ENCODE measurements around the gene JUNB. TPM values are rescaled to one million over a fixed set of nuclear protein-coding genes. Genes with fewer than 3 reads are reported as not detected.

The JUNB gene
- total and polyA plus RNA-seq, 2 of the 13 experiments (the other 11 are each of a cell fraction or from before 2014, with no cell fraction given), result 7.7 to 8.2 TPM

GRCh38 chr19:12777217-12778016 lies 13.9 kb upstream of the JUNB start (continued):
- TF ChIP-seq ZBTB10 (CRISPR knock-in tag; IDR thresholded peaks at IDR 0.05; ENCODE audit: borderline replicate concordance), result no peak; the same call in 1 of the 2 replicates
- TF ChIP-seq HIC2 (CRISPR knock-in tag; IDR thresholded peaks at IDR 0.05; ENCODE audit: low read depth), result no peak
- TF ChIP-seq SMAD3 (CRISPR knock-in tag; IDR thresholded peaks at IDR 0.05), result no peak
- TF ChIP-seq DNMT3B (CRISPR knock-in tag; conservative IDR thresholded peaks at IDR 0.05), result no peak
- TF ChIP-seq ZNF441 (CRISPR knock-in tag; IDR thresholded peaks at IDR 0.05; ENCODE audit: borderline replicate concordance), result no peak
- TF ChIP-seq GLI4 (CRISPR knock-in tag; IDR thresholded peaks at IDR 0.05; ENCODE audit: borderline replicate concordance), result no peak
- no peak for TF ChIP-seq LCORL (IDR thresholded peaks at IDR 0.05)
- no peak for TF ChIP-seq LCORL (CRISPR knock-in tag; IDR thresholded peaks at IDR 0.05)
- no peak for TF ChIP-seq SP1 (IDR thresholded peaks at IDR 0.05)
- TF ChIP-seq SP1 (CRISPR knock-in tag; IDR thresholded peaks at IDR 0.05), result no peak
- TF ChIP-seq ZBTB14 (CRISPR knock-in tag; IDR thresholded peaks at IDR 0.05), result no peak
- TF ChIP-seq EED (CRISPR knock-in tag; IDR thresholded peaks at IDR 0.05), result no peak
- no peak for TF ChIP-seq NR2F1 (CRISPR knock-in tag; IDR thresholded peaks at IDR 0.05)
- no peak for TF ChIP-seq CENPBD1 (CRISPR knock-in tag; IDR thresholded peaks at IDR 0.05; ENCODE audit: borderline replicate concordance, low read depth)
- peak; percentile 77 for TF ChIP-seq PRDM15 (CRISPR knock-in tag; IDR thresholded peaks at IDR 0.05)
- no peak for TF ChIP-seq PBX3 (CRISPR knock-in tag; IDR thresholded peaks at IDR 0.05; ENCODE audit: borderline replicate concordance)

All from HepG2 (cell line).